ENCODE results near the gene EPGN.

EPGN gene

GRCh38 chr4:74263551-74263950 is 44.7 kb upstream of the EPGN start:
- Histone ChIP-seq H2AFZ (ENCODE audit: low read depth) (no peak overlapping the region), H3K79me2 (ENCODE audit: insufficient read depth, low read depth) (no peaks in the 10 kb centered on the region), H3K27me3 (ENCODE audit: insufficient read depth, low read depth) (no peaks in the 10 kb centered on the region), H4K20me1 (ENCODE audit: insufficient read depth) (no peaks in the 10 kb centered on the region), H3K9ac (no peak overlapping the region), H3K36me3 (ENCODE audit: insufficient read depth) (no peaks in the 10 kb centered on the region; the same call in 1 of the 2 replicates), H3K4me1 (ENCODE audit: low read depth, poor library complexity, severe bottlenecking) (peaks cover 11% of the 10 kb centered on the region), H3K4me3 (IDR thresholded peaks at IDR 0.05; ENCODE audit: insufficient read depth, low read depth, low read length) (no peak overlapping the region), H3K27ac (no peak overlapping the region), H3K4me2 (no peak overlapping the region)
- no peak for TF ChIP-seq CTCF (conservative IDR thresholded peaks at IDR 0.05; ENCODE audit: low read depth, low read length)

- no peaks in the 10 kb centered on the region for H3K36me3 ChIP-seq (ENCODE audit: insufficient read depth)
- no peaks in the 10 kb centered on the region for H3K79me2 ChIP-seq (ENCODE audit: insufficient read depth, low read depth)
- H2AFZ ChIP-seq (ENCODE audit: low read depth): no peak overlapping the region
- peaks cover 18% of the 10 kb centered on the region for H3K4me1 ChIP-seq (ENCODE audit: low read depth, poor library complexity, severe bottlenecking)
- no peak overlapping the region for H3K4me2 ChIP-seq
- TF ChIP-seq CTCF (conservative IDR thresholded peaks at IDR 0.05; ENCODE audit: low read depth, low read length): no peak
- H3K4me3 ChIP-seq (IDR thresholded peaks at IDR 0.05; ENCODE audit: insufficient read depth, low read depth, low read length): no peak overlapping the region
- H3K27me3 ChIP-seq (ENCODE audit: insufficient read depth, low read depth): no peaks in the 10 kb centered on the region
- H4K20me1 ChIP-seq (ENCODE audit: insufficient read depth): no peaks in the 10 kb centered on the region
- H3K9ac ChIP-seq: no peak overlapping the region
- no peak overlapping the region for H3K27ac ChIP-seq
These were observed 42.2 kb upstream of the EPGN start for GRCh38 chr4:74266081-74266480.

- Histone ChIP-seq H3K4me3 (IDR thresholded peaks at IDR 0.05; ENCODE audit: insufficient read depth, low read depth, low read length) (no peak overlapping the region), H4K20me1 (ENCODE audit: insufficient read depth) (no peaks in the 10 kb centered on the region), H2AFZ (ENCODE audit: low read depth) (no peak overlapping the region), H3K79me2 (ENCODE audit: insufficient read depth, low read depth) (no peaks in the 10 kb centered on the region), H3K36me3 (ENCODE audit: insufficient read depth) (no peaks in the 10 kb centered on the region), H3K27me3 (ENCODE audit: insufficient read depth, low read depth) (no peaks in the 10 kb centered on the region), H3K27ac (no peak overlapping the region; the same call in 1 of the 2 replicates), H3K4me1 (ENCODE audit: low read depth, poor library complexity, severe bottlenecking) (peaks cover 18% of the 10 kb centered on the region), H3K9ac (no peak overlapping the region), H3K4me2 (peak overlapping the region; percentile 34; the same call in 1 of the 2 replicates)
- no peak for TF ChIP-seq CTCF (conservative IDR thresholded peaks at IDR 0.05; ENCODE audit: low read depth, low read length)
These were observed 40.2 kb upstream of the EPGN start for GRCh38 chr4:74267998-74268606.

GRCh38 chr4:74268643-74269042 is 39.6 kb upstream of the EPGN start:
- Histone ChIP-seq H3K4me3 (IDR thresholded peaks at IDR 0.05; ENCODE audit: insufficient read depth, low read depth, low read length) (no peak overlapping the region), H2AFZ (ENCODE audit: low read depth) (no peak overlapping the region), H4K20me1 (ENCODE audit: insufficient read depth) (no peaks in the 10 kb centered on the region), H3K79me2 (ENCODE audit: insufficient read depth, low read depth) (no peaks in the 10 kb centered on the region), H3K27me3 (ENCODE audit: insufficient read depth, low read depth) (no peaks in the 10 kb centered on the region), H3K36me3 (ENCODE audit: insufficient read depth) (no peaks in the 10 kb centered on the region), H3K27ac (no peak overlapping the region; the same call in 1 of the 2 replicates), H3K4me1 (ENCODE audit: low read depth, poor library complexity, severe bottlenecking) (peaks cover 18% of the 10 kb centered on the region), H3K4me2 (peak overlapping the region; percentile 34; the same call in 1 of the 2 replicates), H3K9ac (no peak overlapping the region)
- no peak for TF ChIP-seq CTCF (conservative IDR thresholded peaks at IDR 0.05; ENCODE audit: low read depth, low read length)
